HepG2 (cell line): ENCODE results near the gene KANSL1L. TPM values are rescaled to one million over a fixed set of nuclear protein-coding genes. Genes with fewer than 3 reads are reported as not detected.
A peak's percentile ranks its signal among the peaks of the same experiment; 100 is the strongest.

ENCODE experiments used
- GABPA ChIP-seq, 2 experiments: IDR thresholded peaks; 2 replicates each; pipeline ENCODE4 v1.6.1; 2011 to 2016; ENCODE audit warnings: low read depth in 2 of 2, low read length in 1 of 2, missing biosample characterization in 1 of 2, missing genetic modification characterization in 1 of 2
- ISL2 ChIP-seq: sonication (generic); formaldehyde crosslinking; IDR thresholded peaks from 2 replicates; pipeline ENCODE4 v1.5.0; 2020; ENCODE audit warnings: missing genetic modification reagents
- KDM3A ChIP-seq: IDR thresholded peaks from 2 replicates; pipeline ENCODE4 v1.6.1; 2018; ENCODE audit warnings: low read depth, missing compliant biosample characterization
- SMAD1 ChIP-seq: sonication (generic); formaldehyde crosslinking; IDR thresholded peaks from 2 replicates; pipeline ENCODE4 v1.4.0; 2020; ENCODE audit warnings: missing genetic modification reagents, low read depth, mild to moderate bottlenecking, borderline replicate concordance
- TEAD2 ChIP-seq: sonication (generic); formaldehyde crosslinking; IDR thresholded peaks from 2 replicates; pipeline ENCODE4 v1.9.0; 2021; ENCODE audit warnings: missing genetic modification reagents
- ZNF251 ChIP-seq: sonication (generic); formaldehyde crosslinking; IDR thresholded peaks from 2 replicates; pipeline ENCODE4 v1.9.0; 2021; ENCODE audit warnings: mild to moderate bottlenecking, missing genetic modification reagents
- ZNF550 ChIP-seq: sonication (generic); formaldehyde crosslinking; IDR thresholded peaks from 2 replicates; pipeline ENCODE4 v1.4.0; 2020; ENCODE audit warnings: mild to moderate bottlenecking, missing genetic modification reagents, borderline replicate concordance
- ZNF7 ChIP-seq: IDR thresholded peaks from 2 replicates; pipeline ENCODE4 v1.6.1; 2016; ENCODE audit warnings: missing biosample characterization, missing genetic modification reagents
- ZNF781 ChIP-seq: sonication (generic); formaldehyde crosslinking; IDR thresholded peaks from 2 replicates; pipeline ENCODE4 v1.5.1; 2020; ENCODE audit warnings: borderline replicate concordance, mild to moderate bottlenecking, missing genetic modification reagents; ENCODE audit errors: not compliant biosample characterization
- ZNF891 ChIP-seq: sonication (generic); formaldehyde crosslinking; IDR thresholded peaks from 2 replicates; pipeline ENCODE4 v1.5.0; 2020; ENCODE audit warnings: mild to moderate bottlenecking, missing genetic modification reagents
- polyA plus RNA-seq, 8 experiments: library from polyadenylated mRNA; depleted of rRNA in 3 of 8; stranded (reverse) in 7 of 8; unstranded in 1 of 8; fragments of >200 nt; fragmentation: Illumina TruSeq in 4 of 8; extraction: Trizol in 4 of 8; gene quantifications; 2 replicates each; pipeline versions ENCODE4 v1.2.1 to v1.2.3, GENCODE V29; 2011 to 2016; ENCODE audit warnings: low read depth in 4 of 8, missing spikeins in 1 of 8, mixed read lengths in 1 of 8; ENCODE audit not compliant: insufficient read depth in 1 of 8
- total RNA-seq, 5 experiments: library from RNA; depleted of rRNA; stranded (reverse); fragments of >200 nt; fragmentation: Illumina TruSeq; extraction: Trizol; gene quantifications; 2 replicates each; pipeline ENCODE4 v1.2.3, GENCODE V29; 2016; ENCODE audit warnings: low read depth in 1 of 5
- TF ChIP-seq, protein P1 (sequence below): IDR thresholded peaks from 2 replicates; pipeline ENCODE4 v1.6.1; 2012; ENCODE audit warnings: inconsistent platforms
- TF ChIP-seq, protein P2 (sequence below): IDR thresholded peaks from 2 replicates; pipeline ENCODE4 v1.6.1; 2016; ENCODE audit warnings: mild to moderate bottlenecking
- TF ChIP-seq, protein P3 (sequence below), 2 experiments: sonication (generic) in 1 of 2; formaldehyde crosslinking in 1 of 2; IDR thresholded peaks; 2 replicates each; pipeline versions ENCODE4 v1.4.0 to v1.6.1; 2016 to 2020; ENCODE audit warnings: borderline replicate concordance in 1 of 2, low read depth in 1 of 2, mild to moderate bottlenecking in 1 of 2, missing genetic modification reagents in 1 of 2
- TF ChIP-seq, protein P4 (sequence below): sonication (generic); formaldehyde crosslinking; IDR thresholded peaks from 2 replicates; pipeline ENCODE4 v1.4.0; 2020; ENCODE audit warnings: missing genetic modification reagents
- TF ChIP-seq, protein P5 (sequence below): sonication (generic); formaldehyde crosslinking; IDR thresholded peaks from 2 replicates; pipeline ENCODE4 v1.4.0; 2020; ENCODE audit warnings: mild to moderate bottlenecking, missing genetic modification reagents

KANSL1L gene
- total and polyA plus RNA-seq, 2 of the 13 experiments (the other 11 are each of a cell fraction or from before 2014, with no cell fraction given) = 5.4 to 10.3 TPM

DNA sequence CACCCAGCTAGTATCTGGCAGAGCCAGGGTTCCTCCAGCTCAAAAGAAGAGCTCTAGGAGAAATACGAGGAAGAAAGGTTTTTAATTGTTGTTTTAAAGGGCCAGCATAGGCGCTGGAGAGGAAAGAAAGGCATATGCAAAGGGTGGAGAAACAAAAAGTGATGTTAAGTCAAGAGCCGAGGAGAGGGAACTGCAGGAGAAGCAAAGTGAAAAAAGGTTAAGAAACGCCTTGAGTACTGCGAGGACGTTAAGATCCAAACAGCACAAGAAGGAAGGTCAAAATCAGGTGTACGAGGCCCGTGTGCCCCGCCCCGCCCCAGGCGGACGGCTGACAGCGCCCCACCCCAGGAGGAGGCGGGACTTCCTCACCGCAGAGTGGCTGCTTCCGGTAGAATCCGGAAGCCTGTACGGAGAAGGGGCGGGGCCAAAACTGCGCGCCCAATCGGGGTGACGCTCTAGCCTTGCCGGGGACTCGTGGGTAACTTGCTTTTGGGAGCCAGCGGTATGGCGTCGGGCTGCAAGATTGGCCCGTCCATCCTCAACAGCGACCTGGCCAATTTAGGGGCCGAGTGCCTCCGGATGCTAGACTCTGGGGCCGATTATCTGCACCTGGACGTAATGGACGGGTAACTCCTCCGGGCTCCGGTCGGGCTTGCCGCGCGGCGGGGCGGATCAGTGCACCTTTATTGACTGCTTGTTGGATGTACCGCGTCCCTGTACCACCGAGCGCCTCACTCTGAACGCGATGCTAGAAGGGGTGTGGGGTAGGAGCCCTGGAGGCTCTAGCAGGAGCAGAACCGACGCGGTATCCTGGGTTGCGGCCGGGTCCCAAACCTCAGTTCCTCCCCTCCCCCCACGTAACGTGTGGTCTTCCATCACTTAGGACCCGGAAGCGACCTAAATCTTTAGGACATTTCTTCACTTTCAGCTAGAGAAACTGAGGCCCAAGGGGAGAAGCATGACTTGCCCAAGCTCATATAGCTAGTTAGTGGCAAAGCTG lies 168.8 kb downstream of the KANSL1L start, which contains the start of gene RPE (continued):
- TF ChIP-seq ZNF891 (CRISPR knock-in tag) (peak; percentile 87), ZNF251 (CRISPR knock-in tag) (no peak), ZNF781 (CRISPR knock-in tag) (peak; percentile 81), ZNF550 (CRISPR knock-in tag) (0 out of 2 replicates have a peak, but pooled peaks have one; percentile 45), TEAD2 (CRISPR knock-in tag) (no peak), ZNF7 (CRISPR knock-in tag) (no peak), GABPA (IDR thresholded peaks at IDR 0.05; ENCODE audit: low read depth, low read length) (peak; percentile 96), GABPA (CRISPR knock-in tag; IDR thresholded peaks at IDR 0.05; ENCODE audit: low read depth) (peak; percentile 97), ISL2 (CRISPR knock-in tag) (no peak; the same call in 1 of the 2 replicates), SMAD1 (CRISPR knock-in tag) (peak; percentile 43; the same call in 1 of the 2 replicates), KDM3A (CRISPR knock-in tag) (peak; percentile 73; the same call in 1 of the 2 replicates)
- TF ChIP-seq, protein P1, sequence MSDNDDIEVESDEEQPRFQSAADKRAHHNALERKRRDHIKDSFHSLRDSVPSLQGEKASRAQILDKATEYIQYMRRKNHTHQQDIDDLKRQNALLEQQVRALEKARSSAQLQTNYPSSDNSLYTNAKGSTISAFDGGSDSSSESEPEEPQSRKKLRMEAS = peak; percentile 90
- TF ChIP-seq, protein P2, sequence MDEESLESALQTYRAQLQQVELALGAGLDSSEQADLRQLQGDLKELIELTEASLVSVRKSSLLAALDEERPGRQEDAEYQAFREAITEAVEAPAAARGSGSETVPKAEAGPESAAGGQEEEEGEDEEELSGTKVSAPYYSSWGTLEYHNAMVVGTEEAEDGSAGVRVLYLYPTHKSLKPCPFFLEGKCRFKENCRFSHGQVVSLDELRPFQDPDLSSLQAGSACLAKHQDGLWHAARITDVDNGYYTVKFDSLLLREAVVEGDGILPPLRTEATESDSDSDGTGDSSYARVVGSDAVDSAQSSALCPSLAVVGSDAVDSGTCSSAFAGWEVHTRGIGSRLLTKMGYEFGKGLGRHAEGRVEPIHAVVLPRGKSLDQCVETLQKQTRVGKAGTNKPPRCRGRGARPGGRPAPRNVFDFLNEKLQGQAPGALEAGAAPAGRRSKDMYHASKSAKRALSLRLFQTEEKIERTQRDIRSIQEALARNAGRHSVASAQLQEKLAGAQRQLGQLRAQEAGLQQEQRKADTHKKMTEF (CRISPR knock-in tag) = peak; percentile 74; the same call in 1 of the 2 replicates
- TF ChIP-seq, protein P3, sequence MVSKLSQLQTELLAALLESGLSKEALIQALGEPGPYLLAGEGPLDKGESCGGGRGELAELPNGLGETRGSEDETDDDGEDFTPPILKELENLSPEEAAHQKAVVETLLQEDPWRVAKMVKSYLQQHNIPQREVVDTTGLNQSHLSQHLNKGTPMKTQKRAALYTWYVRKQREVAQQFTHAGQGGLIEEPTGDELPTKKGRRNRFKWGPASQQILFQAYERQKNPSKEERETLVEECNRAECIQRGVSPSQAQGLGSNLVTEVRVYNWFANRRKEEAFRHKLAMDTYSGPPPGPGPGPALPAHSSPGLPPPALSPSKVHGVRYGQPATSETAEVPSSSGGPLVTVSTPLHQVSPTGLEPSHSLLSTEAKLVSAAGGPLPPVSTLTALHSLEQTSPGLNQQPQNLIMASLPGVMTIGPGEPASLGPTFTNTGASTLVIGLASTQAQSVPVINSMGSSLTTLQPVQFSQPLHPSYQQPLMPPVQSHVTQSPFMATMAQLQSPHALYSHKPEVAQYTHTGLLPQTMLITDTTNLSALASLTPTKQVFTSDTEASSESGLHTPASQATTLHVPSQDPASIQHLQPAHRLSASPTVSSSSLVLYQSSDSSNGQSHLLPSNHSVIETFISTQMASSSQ (IDR thresholded peaks at IDR 0.05; ENCODE audit: low read depth) = no peak
- TF ChIP-seq, protein P3 (CRISPR knock-in tag; IDR thresholded peaks at IDR 0.05; ENCODE audit: borderline replicate concordance) = peak; percentile 72
- TF ChIP-seq, protein P4, sequence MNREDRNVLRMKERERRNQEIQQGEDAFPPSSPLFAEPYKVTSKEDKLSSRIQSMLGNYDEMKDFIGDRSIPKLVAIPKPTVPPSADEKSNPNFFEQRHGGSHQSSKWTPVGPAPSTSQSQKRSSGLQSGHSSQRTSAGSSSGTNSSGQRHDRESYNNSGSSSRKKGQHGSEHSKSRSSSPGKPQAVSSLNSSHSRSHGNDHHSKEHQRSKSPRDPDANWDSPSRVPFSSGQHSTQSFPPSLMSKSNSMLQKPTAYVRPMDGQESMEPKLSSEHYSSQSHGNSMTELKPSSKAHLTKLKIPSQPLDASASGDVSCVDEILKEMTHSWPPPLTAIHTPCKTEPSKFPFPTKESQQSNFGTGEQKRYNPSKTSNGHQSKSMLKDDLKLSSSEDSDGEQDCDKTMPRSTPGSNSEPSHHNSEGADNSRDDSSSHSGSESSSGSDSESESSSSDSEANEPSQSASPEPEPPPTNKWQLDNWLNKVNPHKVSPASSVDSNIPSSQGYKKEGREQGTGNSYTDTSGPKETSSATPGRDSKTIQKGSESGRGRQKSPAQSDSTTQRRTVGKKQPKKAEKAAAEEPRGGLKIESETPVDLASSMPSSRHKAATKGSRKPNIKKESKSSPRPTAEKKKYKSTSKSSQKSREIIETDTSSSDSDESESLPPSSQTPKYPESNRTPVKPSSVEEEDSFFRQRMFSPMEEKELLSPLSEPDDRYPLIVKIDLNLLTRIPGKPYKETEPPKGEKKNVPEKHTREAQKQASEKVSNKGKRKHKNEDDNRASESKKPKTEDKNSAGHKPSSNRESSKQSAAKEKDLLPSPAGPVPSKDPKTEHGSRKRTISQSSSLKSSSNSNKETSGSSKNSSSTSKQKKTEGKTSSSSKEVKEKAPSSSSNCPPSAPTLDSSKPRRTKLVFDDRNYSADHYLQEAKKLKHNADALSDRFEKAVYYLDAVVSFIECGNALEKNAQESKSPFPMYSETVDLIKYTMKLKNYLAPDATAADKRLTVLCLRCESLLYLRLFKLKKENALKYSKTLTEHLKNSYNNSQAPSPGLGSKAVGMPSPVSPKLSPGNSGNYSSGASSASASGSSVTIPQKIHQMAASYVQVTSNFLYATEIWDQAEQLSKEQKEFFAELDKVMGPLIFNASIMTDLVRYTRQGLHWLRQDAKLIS = no peak
- TF ChIP-seq, protein P5, sequence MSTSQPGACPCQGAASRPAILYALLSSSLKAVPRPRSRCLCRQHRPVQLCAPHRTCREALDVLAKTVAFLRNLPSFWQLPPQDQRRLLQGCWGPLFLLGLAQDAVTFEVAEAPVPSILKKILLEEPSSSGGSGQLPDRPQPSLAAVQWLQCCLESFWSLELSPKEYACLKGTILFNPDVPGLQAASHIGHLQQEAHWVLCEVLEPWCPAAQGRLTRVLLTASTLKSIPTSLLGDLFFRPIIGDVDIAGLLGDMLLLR (CRISPR knock-in tag) = peak; percentile 78
